Middle frontal gyrus (tissue), 1 donor: Measurements from ENCODE around the gene MYH11.
"Not testable (repeated sequence)": the region's sequence is repeated elsewhere in the genome, so short reads cannot be mapped to it uniquely, and the experiment has no call there.

Source experiments
- DNase-seq: peaks from one replicate; pipeline ENCODE4 v3.0.0-alpha.2; 2015; ENCODE audit warnings: low spot score; ENCODE audit errors: extremely low spot score

Gene MYH11

GRCh38 chr16:15723808-15724207 is 133.0 kb downstream of the MYH11 start:
- no peak for DNase-seq

GRCh38 chr16:15721018-15721417 is 135.8 kb downstream of the MYH11 start:
- no peak for DNase-seq

GRCh38 chr16:15716694-15717447 is 140.0 kb downstream of the MYH11 start:
- no peak for DNase-seq

- DNase-seq, result no peak
Measured at GRCh38 chr16:15715221-15715620, 141.6 kb downstream of the MYH11 start.

- DNase-seq, result no peak
Measured at GRCh38 chr16:15714393-15715172, 142.2 kb downstream of the MYH11 start.

GRCh38 chr16:15708997-15709396 is 147.8 kb downstream of the MYH11 start:
- no peak for DNase-seq

GRCh38 chr16:15708096-15708495 is 148.7 kb downstream of the MYH11 start:
- DNase-seq, result no peak

GRCh38 chr16:15707332-15707731 is 149.5 kb downstream of the MYH11 start:
- no peak for DNase-seq

- no peak for DNase-seq
Measured at GRCh38 chr16:15705064-15705565, 151.7 kb downstream of the MYH11 start.

- peak; percentile 43 for DNase-seq
Measured at GRCh38 chr16:15704545-15704987, 152.3 kb downstream of the MYH11 start.

- DNase-seq, result no peak
Measured at GRCh38 chr16:15703029-15703736, 153.6 kb downstream of the MYH11 start.

GRCh38 chr16:15701975-15702970 is 154.6 kb downstream of the MYH11 start:
- no peak for DNase-seq

- DNase-seq, result no peak
Measured at GRCh38 chr16:15701367-15701766, 155.5 kb downstream of the MYH11 start.

- DNase-seq, result no peak
Measured at GRCh38 chr16:15699819-15700218, 157.0 kb downstream of the MYH11 start.

- no peak for DNase-seq
Measured at GRCh38 chr16:15694499-15694898, 162.3 kb downstream of the MYH11 start.

GRCh38 chr16:15692508-15692907 is 164.3 kb downstream of the MYH11 start:
- DNase-seq, result not testable (repeated sequence)

- DNase-seq, result no peak
Measured at GRCh38 chr16:15691046-15691445, 165.8 kb downstream of the MYH11 start.

GRCh38 chr16:15690296-15690695 is 166.5 kb downstream of the MYH11 start:
- no peak for DNase-seq

- DNase-seq, result no peak
Measured at GRCh38 chr16:15689290-15689689, 167.5 kb downstream of the MYH11 start.

- DNase-seq, result no peak
Measured at GRCh38 chr16:15686287-15686686, 170.5 kb downstream of the MYH11 start.
